Thoracic aorta (tissue), 2 donors: ENCODE measurements around the gene THADA. TPM values are rescaled to one million over a fixed set of nuclear protein-coding genes. Genes with fewer than 3 reads are reported as not detected.
A peak's percentile ranks its signal among the peaks of the same experiment; 100 is the strongest.

Experiments used
- ATAC-seq: fragments of 150-250 bp; one replicate; pipeline ENCODE4 v1.8.0; 2017; ENCODE audit warnings: low read depth; ENCODE audit not compliant: insufficient number of reproducible peaks, low FRiP score
- DNase-seq: peaks from one replicate; pipeline ENCODE4 v3.0.0-alpha.2; 2020; ENCODE audit warnings: low spot score
- H3K27ac ChIP-seq, 2 donors: fragments of 200-600 bp; sonication (generic); 1 replicate in 1 of 2; 2 replicates in 1 of 2; pipeline ENCODE4 v1.5.1; 2016; ENCODE audit warnings: mild to moderate bottlenecking in 2 of 2, moderate library complexity in 2 of 2
- H3K27me3 ChIP-seq: fragments of 200-600 bp; sonication (generic); replicated peaks from 2 replicates; pipeline ENCODE4 v1.6.0; 2016; ENCODE audit warnings: mild to moderate bottlenecking; ENCODE audit not compliant: insufficient read depth
- H3K36me3 ChIP-seq: fragments of 200-600 bp; sonication (generic); one replicate; pipeline ENCODE4 v1.5.1; 2016
- H3K4me1 ChIP-seq, 2 donors: fragments of 200-600 bp; sonication (generic); 1 replicate in 1 of 2; 2 replicates in 1 of 2; pipeline versions ENCODE4 v1.5.1 to v1.6.0; 2016; ENCODE audit warnings: low read depth in 2 of 2, mild to moderate bottlenecking in 1 of 2; ENCODE audit not compliant: control insufficient read depth in 1 of 2
- H3K4me3 ChIP-seq: fragments of 200-600 bp; sonication (generic); 2 replicates; pipeline ENCODE4 v1.5.1; 2016; ENCODE audit warnings: mild to moderate bottlenecking
- H3K9me3 ChIP-seq: fragments of 200-600 bp; sonication (generic); 2 replicates; pipeline ENCODE4 v1.5.1; 2016
- total RNA-seq, 2 donors: library from RNA; depleted of rRNA; stranded (reverse); fragments of >200 nt; gene quantifications; one replicate each; pipeline versions ENCODE4 v1.1.0 to v1.2.3, GENCODE V29; 2016
- TF ChIP-seq, protein P1 (sequence below): fragments of 200-600 bp; sonication (generic); IDR thresholded peaks from one replicate; pipeline ENCODE4 v1.5.1; 2019; ENCODE audit warnings: antibody characterized with exemption

Gene THADA
- total RNA-seq, 2 donors from 2014 or later: 33.3 to 46.6 TPM

DNA sequence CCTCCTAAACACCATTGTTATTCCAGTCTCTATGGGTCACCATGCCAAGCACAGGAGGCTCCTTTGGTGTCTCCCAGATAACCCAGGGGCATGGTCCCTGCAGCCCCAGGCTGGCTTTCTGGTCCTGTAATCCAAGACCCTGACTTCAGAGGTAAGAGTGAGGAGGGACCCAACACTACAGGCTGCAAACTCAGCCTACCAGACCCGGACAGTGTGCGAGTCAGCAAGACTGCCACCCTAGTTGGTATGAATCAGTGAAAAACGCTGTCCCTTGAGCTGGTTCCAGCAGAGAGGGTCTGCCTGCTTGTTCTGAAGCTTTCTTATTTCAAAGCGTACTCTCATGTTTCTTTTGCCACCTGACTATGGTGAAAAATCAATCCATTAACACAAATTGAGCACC, 321.8 kb downstream of the THADA start:
- Histone ChIP-seq H3K4me1 (peaks cover 35 to 79% of the 10 kb centered on the region in 2 donors), H3K36me3 (no peaks in the 10 kb centered on the region), H3K27ac (peak overlapping the region; percentile 57 to 85), H3K4me3 (no peak overlapping the region), H3K9me3 (no peaks in the 10 kb centered on the region), H3K27me3 (no peaks in the 10 kb centered on the region)
- DNase-seq (no peak), ATAC-seq (no peak)
- TF ChIP-seq, protein P1, sequence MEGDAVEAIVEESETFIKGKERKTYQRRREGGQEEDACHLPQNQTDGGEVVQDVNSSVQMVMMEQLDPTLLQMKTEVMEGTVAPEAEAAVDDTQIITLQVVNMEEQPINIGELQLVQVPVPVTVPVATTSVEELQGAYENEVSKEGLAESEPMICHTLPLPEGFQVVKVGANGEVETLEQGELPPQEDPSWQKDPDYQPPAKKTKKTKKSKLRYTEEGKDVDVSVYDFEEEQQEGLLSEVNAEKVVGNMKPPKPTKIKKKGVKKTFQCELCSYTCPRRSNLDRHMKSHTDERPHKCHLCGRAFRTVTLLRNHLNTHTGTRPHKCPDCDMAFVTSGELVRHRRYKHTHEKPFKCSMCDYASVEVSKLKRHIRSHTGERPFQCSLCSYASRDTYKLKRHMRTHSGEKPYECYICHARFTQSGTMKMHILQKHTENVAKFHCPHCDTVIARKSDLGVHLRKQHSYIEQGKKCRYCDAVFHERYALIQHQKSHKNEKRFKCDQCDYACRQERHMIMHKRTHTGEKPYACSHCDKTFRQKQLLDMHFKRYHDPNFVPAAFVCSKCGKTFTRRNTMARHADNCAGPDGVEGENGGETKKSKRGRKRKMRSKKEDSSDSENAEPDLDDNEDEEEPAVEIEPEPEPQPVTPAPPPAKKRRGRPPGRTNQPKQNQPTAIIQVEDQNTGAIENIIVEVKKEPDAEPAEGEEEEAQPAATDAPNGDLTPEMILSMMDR: no peak

DNA sequence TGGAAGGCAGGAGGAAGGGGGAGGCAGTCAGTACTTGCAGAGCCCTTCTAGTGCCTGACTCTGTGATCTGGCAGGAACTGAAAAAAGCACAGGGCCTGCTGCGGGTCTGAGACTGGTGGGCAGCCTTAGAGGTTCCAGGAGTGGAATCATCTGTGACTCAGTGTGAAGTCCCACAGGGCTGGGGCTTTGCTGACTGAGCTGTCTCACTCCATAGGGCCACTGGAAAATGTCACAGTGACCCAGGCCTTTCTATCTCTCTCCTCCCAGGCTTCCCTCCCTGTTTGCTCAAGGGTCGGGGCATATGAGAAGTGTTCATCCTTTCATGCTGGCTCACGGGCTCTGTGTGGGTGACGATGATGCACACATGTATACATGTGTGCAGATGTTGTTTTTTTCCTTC, 322.3 kb downstream of the THADA start:
- Histone ChIP-seq H3K27ac (peak overlapping the region; percentile 57 to 85), H3K4me1 (peaks cover 40 to 79% of the 10 kb centered on the region in 2 donors), H3K36me3 (no peaks in the 10 kb centered on the region), H3K4me3 (no peak overlapping the region), H3K9me3 (no peaks in the 10 kb centered on the region), H3K27me3 (no peaks in the 10 kb centered on the region)
- ATAC-seq: no peak
- DNase-seq: peak; percentile 45
- TF ChIP-seq, protein P1: no peak

DNA sequence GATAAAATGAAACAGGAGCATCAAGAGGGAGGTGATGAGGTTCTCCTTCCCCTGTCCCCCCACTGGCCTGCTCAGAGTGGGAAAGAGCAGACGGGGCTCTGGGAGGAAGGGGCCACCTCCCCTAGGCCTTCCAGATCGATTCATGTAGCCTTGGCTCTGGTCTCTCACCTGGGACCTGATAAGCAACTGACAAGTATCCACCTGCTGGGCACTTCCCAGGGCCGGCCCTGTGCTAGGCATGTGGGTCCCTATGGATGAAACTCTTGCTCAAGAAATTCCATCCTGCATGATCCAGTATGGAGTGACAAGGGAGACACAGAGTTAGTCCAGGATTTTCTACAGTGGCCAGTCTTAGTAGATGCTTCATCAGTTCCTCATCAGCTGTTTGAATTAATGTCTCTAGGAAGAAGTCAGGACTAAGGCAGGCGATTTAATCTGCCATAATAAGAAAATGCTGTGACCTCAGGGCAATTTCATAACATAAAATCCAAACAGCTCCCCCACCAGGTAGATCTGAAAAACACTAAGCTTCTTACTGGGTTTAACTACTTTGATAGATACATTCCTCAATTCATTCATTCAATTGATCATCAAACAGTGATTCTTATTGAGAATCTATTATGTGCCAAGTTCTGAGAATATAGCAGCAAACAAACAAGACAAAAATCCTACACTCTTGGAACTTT, 324.8 kb downstream of the THADA start:
- Histone ChIP-seq H3K4me3 (no peak overlapping the region), H3K27me3 (no peaks in the 10 kb centered on the region), H3K4me1 (peaks cover 40 to 81% of the 10 kb centered on the region in 2 donors), H3K9me3 (no peaks in the 10 kb centered on the region), H3K36me3 (no peaks in the 10 kb centered on the region), H3K27ac (no peak overlapping the region)
- TF ChIP-seq, protein P1: no peak
- ATAC-seq: no peak
- DNase-seq: no peak

DNA sequence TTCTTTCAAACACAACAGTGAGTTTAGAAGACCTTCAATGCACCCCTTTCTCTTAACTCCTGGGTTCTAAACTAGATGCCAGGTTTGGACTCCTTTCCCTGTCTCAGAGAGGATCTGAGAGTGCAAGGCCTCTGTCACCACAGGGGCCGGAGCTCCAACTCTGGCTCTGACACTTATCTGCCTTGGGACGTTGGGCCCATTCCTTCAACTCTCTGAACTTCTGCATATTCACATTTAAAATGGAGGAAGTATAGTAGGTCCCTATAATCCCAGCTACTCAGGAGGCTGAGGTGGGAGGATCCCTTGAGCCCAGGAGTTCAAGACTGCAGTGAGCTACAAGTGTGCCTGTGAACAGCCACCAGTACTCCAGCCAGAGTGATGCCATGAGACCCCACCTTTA, 325.4 kb downstream of the THADA start:
- Histone ChIP-seq H3K4me3 (no peak overlapping the region), H3K9me3 (no peaks in the 10 kb centered on the region), H3K4me1 (peaks cover 34 to 81% of the 10 kb centered on the region in 2 donors), H3K27ac (peak overlapping the region; percentile 76 to 79), H3K27me3 (no peaks in the 10 kb centered on the region), H3K36me3 (no peaks in the 10 kb centered on the region)
- DNase-seq: no peak
- TF ChIP-seq, protein P1: no peak
- ATAC-seq: no peak

DNA sequence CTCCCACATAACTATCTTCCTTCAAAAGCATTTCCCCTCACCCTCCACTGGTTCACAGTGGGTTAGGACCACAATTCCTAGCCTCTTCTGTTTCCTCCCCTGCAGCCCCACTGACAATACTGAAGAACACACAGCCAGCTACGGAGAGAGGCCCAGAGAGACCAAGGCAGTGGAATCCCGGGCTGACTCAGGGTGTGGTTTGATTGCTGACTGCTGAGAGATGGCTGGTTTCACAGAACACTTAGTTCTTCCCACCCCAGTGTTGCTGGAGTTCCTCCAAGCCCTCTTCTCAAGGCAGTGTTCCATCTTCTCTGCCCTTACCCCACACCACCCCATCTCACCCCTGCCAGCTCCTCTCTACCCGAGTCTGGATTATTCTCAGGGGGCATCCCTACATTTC, 326.1 kb downstream of the THADA start:
- ATAC-seq: no peak
- TF ChIP-seq, protein P1: no peak
- Histone ChIP-seq H3K4me3 (peak overlapping the region; percentile 34), H3K36me3 (no peaks in the 10 kb centered on the region), H3K27ac (peak overlapping the region; percentile 76 to 79), H3K4me1 (peaks cover 33 to 79% of the 10 kb centered on the region in 2 donors), H3K27me3 (no peaks in the 10 kb centered on the region), H3K9me3 (no peaks in the 10 kb centered on the region)
- DNase-seq: peak; percentile 61
